GM12878 (cell line): Measurements from ENCODE around the gene FOXN4. TPM values are rescaled to one million over a fixed set of nuclear protein-coding genes. Genes with fewer than 3 reads are reported as not detected.

ENCODE experiments used
- ATAC-seq: fragments of 200-7000 bp; cut with Tn5 transposase; 3 replicates; pipeline ENCODE4 v1.9.1; 2020; ENCODE audit warnings: mild to moderate bottlenecking, moderate library complexity
- BruUV-seq: library from RNA; stranded (reverse); fragments of 400-500 nt; replicated peaks from 2 replicates; lab custom pipeline; 2021; lab: Mats Ljungman, UMichigan
- CTCF ChIA-PET: fragments of 300-600 bp; sonication (Branson Sonifier 250); formaldehyde crosslinking; extraction: SDS; loops from one replicate; lab custom pipeline; 2021; ENCODE audit warnings: inconsistent platforms; lab: Yijun Ruan, JAX
- POLR2A ChIA-PET: fragments of 350-600 bp; formaldehyde crosslinking; extraction: SDS; loops from one replicate; lab custom pipeline; 2021; ENCODE audit warnings: inconsistent platforms; lab: Charles Lee
- RAD21 ChIA-PET: fragments of 300-600 bp; sonication (Branson Sonifier 250); formaldehyde crosslinking; loops from one replicate; lab custom pipeline; 2023; ENCODE audit warnings: antibody characterized with exemption; ENCODE audit not compliant: unreplicated experiment; lab: Charles Lee
- SMC1A ChIA-PET: fragments of 300-600 bp; sonication (Branson Sonifier 250); formaldehyde crosslinking; loops from one replicate; lab custom pipeline; 2023; ENCODE audit not compliant: unreplicated experiment, uncharacterized antibody; lab: Charles Lee
- DNase-seq: peaks from one replicate; pipeline ENCODE4 v3.0.0-alpha.2; 2011; ENCODE audit warnings: low read depth, low spot score
- FAIRE-seq: peaks from 3 replicates; lab custom pipeline; 2011; peaks lifted over from hg19 to GRCh38; lab: Jason Lieb, UNC
- H2AFZ ChIP-seq: 2 replicates; pipeline ENCODE4 v1.6.0; 2011; ENCODE audit warnings: low read depth, low read length, control low read depth; ENCODE audit not compliant: control insufficient read depth
- H3K27ac ChIP-seq: 2 replicates; pipeline ENCODE4 v1.5.1; 2011; ENCODE audit warnings: control low read depth; ENCODE audit not compliant: control insufficient read depth, insufficient read depth
- H3K27me3 ChIP-seq, 2 experiments: replicated peaks in 1 of 2; 2 replicates each; pipeline versions ENCODE4 v1.6.0 to v1.6.1; 2011; ENCODE audit warnings: low read length in 1 of 2; ENCODE audit not compliant: control insufficient read depth in 2 of 2, insufficient read depth in 2 of 2
- H3K36me3 ChIP-seq, 2 experiments: 2 replicates each; pipeline ENCODE4 v1.5.1; 2011; ENCODE audit warnings: low read length in 1 of 2; ENCODE audit not compliant: control insufficient read depth in 2 of 2, insufficient read depth in 2 of 2
- H3K4me1 ChIP-seq: 2 replicates; pipeline ENCODE4 v1.6.1; 2011; ENCODE audit warnings: mild to moderate bottlenecking, low read length, moderate library complexity, mixed read lengths; ENCODE audit not compliant: control insufficient read depth, insufficient read depth
- H3K4me2 ChIP-seq: 2 replicates; pipeline ENCODE4 v1.6.0; 2011; ENCODE audit warnings: control low read depth; ENCODE audit not compliant: control insufficient read depth, insufficient read depth
- H3K4me3 ChIP-seq: fragments of 200-600 bp; sonication (generic); 2 replicates; pipeline ENCODE4 v1.5.1; 2016
- H3K79me2 ChIP-seq: 2 replicates; pipeline ENCODE4 v1.6.0; 2011; ENCODE audit warnings: low read length; ENCODE audit not compliant: control insufficient read depth, insufficient read depth
- H3K9ac ChIP-seq: 2 replicates; pipeline ENCODE4 v1.8.0; 2011; ENCODE audit warnings: low read length, control low read depth, mixed read lengths; ENCODE audit not compliant: control insufficient read depth, insufficient read depth
- H3K9me3 ChIP-seq: replicated peaks from 3 replicates; pipeline ENCODE4 v1.5.1; 2011; ENCODE audit warnings: mild to moderate bottlenecking, low read length; ENCODE audit not compliant: control insufficient read depth, insufficient read depth
- H4K20me1 ChIP-seq: 2 replicates; pipeline ENCODE4 v1.6.0; 2011; ENCODE audit not compliant: control insufficient read depth, insufficient read depth
- NFYB ChIP-seq: IDR thresholded peaks from 2 replicates; pipeline ENCODE4 v1.6.1; 2011; ENCODE audit warnings: low read depth, mild to moderate bottlenecking, low read length, improper control_type of control experiment, moderate library complexity; ENCODE audit not compliant: insufficient read depth
- ZNF687 ChIP-seq: fragments of 450-650 bp; IDR thresholded peaks from 2 replicates; pipeline ENCODE4 v1.6.1; 2017; ENCODE audit warnings: mild to moderate bottlenecking, moderate library complexity
- WGBS: methylation state at CpG from one replicate; pipeline ENCODE4 v1.1.6; 2016; ENCODE audit warnings: low lambda C conversion rate; ENCODE audit not compliant: insufficient replicate concordance, insufficient coverage; ENCODE audit errors: missing lambda C conversion rate; 5-methylcytosine and 5-hydroxymethylcytosine counted together
- in situ Hi-C: fragments of 300-500 bp; cut with MboI; formaldehyde crosslinking; loops from 9 replicates; pipeline ENCODE4 v1.14.3; 2018; ENCODE audit warnings: mixed read lengths
- intact Hi-C: fragments of 100-400 bp; cut with micrococcal nuclease; formaldehyde crosslinking; loops from one replicate; pipeline ENCODE4 v1.14.2; 2022; ENCODE audit not compliant: unreplicated experiment
- polyA plus RNA-seq, 11 experiments: library from polyadenylated mRNA; depleted of rRNA in 4 of 11; unstranded in 6 of 11; stranded (reverse) in 5 of 11; fragments of >200 nt; fragmentation: Nextera tagmentation in 4 of 11; fragmentation: Illumina TruSeq in 1 of 11; extraction: Ambion mirVana in 4 of 11; extraction: Trizol in 1 of 11; gene quantifications; 1 replicate in 1 of 11; 2 replicates in 10 of 11; pipeline versions ENCODE4 v1.2.1 to v1.2.3, GENCODE V29; 2011 to 2016; ENCODE audit warnings: inconsistent platforms in 2 of 11, missing spikeins in 2 of 11, low read depth in 1 of 11
- total RNA-seq, 4 experiments: library from RNA; depleted of rRNA in 3 of 4; stranded (reverse); fragments of >200 nt in 3 of 4; fragmentation: Illumina TruSeq in 1 of 4; extraction: Trizol in 1 of 4; gene quantifications; 2 replicates each; pipeline versions ENCODE4 v1.2.1 to v1.2.3, GENCODE V29; 2013 to 2021

FOXN4 gene
- total and polyA plus RNA-seq, 10 of the 15 experiments (the other 5 are each of a cell fraction or from before 2014, with no cell fraction given): not detected

- DNase-seq (no peak), ATAC-seq (no peak), FAIRE-seq (no peak)
- H3K9ac ChIP-seq: no peak overlapping the region
- no peaks in the 10 kb centered on the region for H3K36me3 ChIP-seq
- POLR2A ChIA-PET: no interaction called here
- H3K4me2 ChIP-seq: no peak overlapping the region
- no peaks in the 10 kb centered on the region for H3K9me3 ChIP-seq
- SMC1A ChIA-PET: no interaction called here
- TF ChIP-seq ZNF687 (no peak), NFYB (no peak)
- H3K27ac ChIP-seq: no peak overlapping the region
- H2AFZ ChIP-seq: no peak overlapping the region
- CTCF ChIA-PET: no interaction called here
- in situ Hi-C loops (no loop called here), intact Hi-C loops (no loop called here)
- no peaks in the 10 kb centered on the region for H3K79me2 ChIP-seq
- H3K4me1 ChIP-seq: no peaks in the 10 kb centered on the region
- no TSS peak for BruUV-seq
- H3K27me3 ChIP-seq: no peaks in the 10 kb centered on the region
- WGBS: 81% methylated on average over 4 of the region's 4 CpGs
- H4K20me1 ChIP-seq: no peaks in the 10 kb centered on the region
- no peak overlapping the region for H3K4me3 ChIP-seq
- RAD21 ChIA-PET: no interaction called here
These were observed 80.4 kb downstream of the FOXN4 start for GRCh38 chr12:109228664-109229063.

Other genes with a start within 250 kb of the FOXN4 start
- 40.3 and 40.4 TPM in 2 replicates for gene ALKBH2, start 215.8 kb downstream of the FOXN4 start, total RNA-seq (2014; rRNA removed)
- gene ALKBH2, start 215.8 kb downstream of the FOXN4 start, total RNA-seq (2014; rRNA removed; fragmentation: Illumina TruSeq; extraction: Trizol): 29.3 and 30.7 TPM in 2 replicates
- gene ALKBH2, start 215.8 kb downstream of the FOXN4 start, total RNA-seq (2021): 26.4 and 28.9 TPM in 2 replicates
- gene ALKBH2, start 215.8 kb downstream of the FOXN4 start, polyA plus RNA-seq (2011; rRNA removed): 23.8 and 37.0 TPM in 2 replicates
- gene ALKBH2, start 215.8 kb downstream of the FOXN4 start, polyA plus RNA-seq (2014; fragmentation: Illumina TruSeq; extraction: Trizol): 21.7 and 30.7 TPM in 2 replicates
- 1 to 10 TPM; 5.6 to 8.8 TPM for gene ALKBH2, start 215.8 kb downstream of the FOXN4 start, polyA plus RNA-seq (2014; fragmentation: Nextera tagmentation; extraction: Ambion mirVana)
- gene ALKBH2, start 215.8 kb downstream of the FOXN4 start, polyA plus RNA-seq (2014; rRNA removed): 31.7 and 33.4 TPM in 2 replicates
- gene ALKBH2, start 215.8 kb downstream of the FOXN4 start, polyA plus RNA-seq (2016; fragmentation: Nextera tagmentation; extraction: Ambion mirVana): 10 to 100 TPM; 32.8 to 36.7 TPM
- gene UNG, start 211.7 kb downstream of the FOXN4 start, total RNA-seq (2014; rRNA removed): 31.4 and 34.6 TPM in 2 replicates
- 36.3 and 37.5 TPM in 2 replicates for gene UNG, start 211.7 kb downstream of the FOXN4 start, total RNA-seq (2014; rRNA removed; fragmentation: Illumina TruSeq; extraction: Trizol)
- 62.8 and 63.4 TPM in 2 replicates for gene UNG, start 211.7 kb downstream of the FOXN4 start, total RNA-seq (2021)
- 30.3 and 46.4 TPM in 2 replicates for gene UNG, start 211.7 kb downstream of the FOXN4 start, polyA plus RNA-seq (2011; rRNA removed)
- gene UNG, start 211.7 kb downstream of the FOXN4 start, polyA plus RNA-seq (2014; fragmentation: Illumina TruSeq; extraction: Trizol): 50.0 and 54.3 TPM in 2 replicates
- 10 to 100 TPM in 1 of 2 experiments, 1 to 10 TPM in 1; 9.5 to 24.5 TPM for gene UNG, start 211.7 kb downstream of the FOXN4 start, polyA plus RNA-seq (2014; fragmentation: Nextera tagmentation; extraction: Ambion mirVana)
- gene UNG, start 211.7 kb downstream of the FOXN4 start, polyA plus RNA-seq (2014; rRNA removed): 52.8 and 59.8 TPM in 2 replicates
- gene UNG, start 211.7 kb downstream of the FOXN4 start, polyA plus RNA-seq (2016; fragmentation: Nextera tagmentation; extraction: Ambion mirVana): 10 to 100 TPM; 76.2 to 81.9 TPM
- 0.17 and 0.38 TPM in 2 replicates for gene ACACB, start 192.7 kb downstream of the FOXN4 start, total RNA-seq (2014; rRNA removed)
- gene ACACB, start 192.7 kb downstream of the FOXN4 start, total RNA-seq (2014; rRNA removed; fragmentation: Illumina TruSeq; extraction: Trizol): 0.14 and 0.36 TPM in 2 replicates
- 0.88 and 1.4 TPM in 2 replicates for gene ACACB, start 192.7 kb downstream of the FOXN4 start, total RNA-seq (2021)
- gene ACACB, start 192.7 kb downstream of the FOXN4 start, polyA plus RNA-seq (2011; rRNA removed): 0.19 and 0.35 TPM in 2 replicates
- 0.06 and 0.41 TPM in 2 replicates for gene ACACB, start 192.7 kb downstream of the FOXN4 start, polyA plus RNA-seq (2014; fragmentation: Illumina TruSeq; extraction: Trizol)
- gene ACACB, start 192.7 kb downstream of the FOXN4 start, polyA plus RNA-seq (2014; fragmentation: Nextera tagmentation; extraction: Ambion mirVana): under 1 TPM in 1 of 2 experiments, not detected in 1; 0.05 TPM
- 0.55 and 1.9 TPM in 2 replicates for gene ACACB, start 192.7 kb downstream of the FOXN4 start, polyA plus RNA-seq (2014; rRNA removed)
- gene ACACB, start 192.7 kb downstream of the FOXN4 start, polyA plus RNA-seq (2016; fragmentation: Nextera tagmentation; extraction: Ambion mirVana): under 1 TPM in 1 of 2 experiments, not detected in 1; 0.52 TPM
- not detected in 2 replicates for gene MYO1H, start 38.6 kb upstream of the FOXN4 start, total RNA-seq (2014; rRNA removed)
- not detected in 2 replicates for gene MYO1H, start 38.6 kb upstream of the FOXN4 start, total RNA-seq (2014; rRNA removed; fragmentation: Illumina TruSeq; extraction: Trizol)
- gene MYO1H, start 38.6 kb upstream of the FOXN4 start, total RNA-seq (2021): not detected in 2 replicates
- gene MYO1H, start 38.6 kb upstream of the FOXN4 start, polyA plus RNA-seq (2011; rRNA removed): not detected in 2 replicates
- not detected in 2 replicates for gene MYO1H, start 38.6 kb upstream of the FOXN4 start, polyA plus RNA-seq (2014; fragmentation: Illumina TruSeq; extraction: Trizol)
- under 1 TPM in 1 of 2 experiments, not detected in 1; 0.05 TPM for gene MYO1H, start 38.6 kb upstream of the FOXN4 start, polyA plus RNA-seq (2014; fragmentation: Nextera tagmentation; extraction: Ambion mirVana)
- 0.03 TPM in 1 of 2 replicates, not detected in the other for gene MYO1H, start 38.6 kb upstream of the FOXN4 start, polyA plus RNA-seq (2014; rRNA removed)
- gene MYO1H, start 38.6 kb upstream of the FOXN4 start, polyA plus RNA-seq (2016; fragmentation: Nextera tagmentation; extraction: Ambion mirVana): not detected
- 22.1 and 36.4 TPM in 2 replicates for gene KCTD10, start 168.0 kb upstream of the FOXN4 start, total RNA-seq (2014; rRNA removed)
- 23.1 and 24.1 TPM in 2 replicates for gene KCTD10, start 168.0 kb upstream of the FOXN4 start, total RNA-seq (2014; rRNA removed; fragmentation: Illumina TruSeq; extraction: Trizol)
- gene KCTD10, start 168.0 kb upstream of the FOXN4 start, total RNA-seq (2021): 34.0 and 40.5 TPM in 2 replicates
- gene KCTD10, start 168.0 kb upstream of the FOXN4 start, polyA plus RNA-seq (2011; rRNA removed): 51.2 and 52.0 TPM in 2 replicates
- 33.3 and 36.3 TPM in 2 replicates for gene KCTD10, start 168.0 kb upstream of the FOXN4 start, polyA plus RNA-seq (2014; fragmentation: Illumina TruSeq; extraction: Trizol)
- 10 to 100 TPM in 1 of 2 experiments, 1 to 10 TPM in 1; 5.6 to 28.4 TPM for gene KCTD10, start 168.0 kb upstream of the FOXN4 start, polyA plus RNA-seq (2014; fragmentation: Nextera tagmentation; extraction: Ambion mirVana)
- gene KCTD10, start 168.0 kb upstream of the FOXN4 start, polyA plus RNA-seq (2014; rRNA removed): 42.1 and 55.7 TPM in 2 replicates
- gene KCTD10, start 168.0 kb upstream of the FOXN4 start, polyA plus RNA-seq (2016; fragmentation: Nextera tagmentation; extraction: Ambion mirVana): 10 to 100 TPM; 30.1 to 34.4 TPM
- 16.2 and 16.6 TPM in 2 replicates for gene UBE3B, start 168.3 kb upstream of the FOXN4 start, total RNA-seq (2014; rRNA removed)
- 11.1 and 11.3 TPM in 2 replicates for gene UBE3B, start 168.3 kb upstream of the FOXN4 start, total RNA-seq (2014; rRNA removed; fragmentation: Illumina TruSeq; extraction: Trizol)
- 17.4 and 19.1 TPM in 2 replicates for gene UBE3B, start 168.3 kb upstream of the FOXN4 start, total RNA-seq (2021)
- gene UBE3B, start 168.3 kb upstream of the FOXN4 start, polyA plus RNA-seq (2011; rRNA removed): 17.2 and 22.2 TPM in 2 replicates
- gene UBE3B, start 168.3 kb upstream of the FOXN4 start, polyA plus RNA-seq (2014; fragmentation: Illumina TruSeq; extraction: Trizol): 12.9 and 13.7 TPM in 2 replicates
- 1 to 10 TPM; 7.4 to 7.7 TPM for gene UBE3B, start 168.3 kb upstream of the FOXN4 start, polyA plus RNA-seq (2014; fragmentation: Nextera tagmentation; extraction: Ambion mirVana)
- gene UBE3B, start 168.3 kb upstream of the FOXN4 start, polyA plus RNA-seq (2014; rRNA removed): 17.5 and 19.6 TPM in 2 replicates
- 10 to 100 TPM; 21.9 to 25.3 TPM for gene UBE3B, start 168.3 kb upstream of the FOXN4 start, polyA plus RNA-seq (2016; fragmentation: Nextera tagmentation; extraction: Ambion mirVana)